PC-3 (cell line): ENCODE measurements around the gene CHRNB1. TPM values are rescaled to one million over a fixed set of nuclear protein-coding genes. Genes with fewer than 3 reads are reported as not detected.

Experiments used
- ATAC-seq: fragments of 200-7000 bp; cut with Tn5 transposase; 2 replicates; pipeline ENCODE4 v1.9.1; 2020; ENCODE audit warnings: mild to moderate bottlenecking, moderate library complexity
- BruUV-seq: library from RNA; stranded (reverse); fragments of 400-500 nt; replicated peaks from 2 replicates; lab custom pipeline; 2021; lab: Mats Ljungman, UMichigan
- CTCF ChIA-PET: fragments of 300-600 bp; sonication (Branson Sonifier 250); formaldehyde crosslinking; loops from one replicate; lab custom pipeline; 2022; ENCODE audit warnings: antibody characterized with exemption; lab: Charles Lee
- POLR2A ChIA-PET: fragments of 300-600 bp; sonication (Branson Sonifier 250); formaldehyde crosslinking; loops from one replicate; lab custom pipeline; 2022; ENCODE audit warnings: antibody characterized with exemption; ENCODE audit not compliant: unreplicated experiment; lab: Charles Lee
- DNase-seq: peaks from one replicate; pipeline ENCODE4 v3.0.0-alpha.2; 2015
- H2AFZ ChIP-seq: fragments of 300-600 bp; sonication (generic); 2 replicates; pipeline ENCODE4 v1.6.0; 2016; ENCODE audit warnings: antibody characterized with exemption, low read length
- H3F3A ChIP-seq: fragments of 300-600 bp; sonication (generic); one replicate; pipeline ENCODE4 v1.6.0; 2017; ENCODE audit warnings: antibody characterized with exemption, low read length, control low read depth, mild to moderate bottlenecking; ENCODE audit not compliant: unreplicated experiment
- H3K27ac ChIP-seq: fragments of 300-600 bp; sonication (generic); 2 replicates; pipeline ENCODE4 v1.5.1; 2016; ENCODE audit warnings: mild to moderate bottlenecking, low read length
- H3K27me3 ChIP-seq: fragments of 300-600 bp; sonication (generic); 2 replicates; pipeline ENCODE4 v1.6.1; 2016; ENCODE audit warnings: low read length, mixed read lengths
- H3K36me3 ChIP-seq: fragments of 300-600 bp; sonication (generic); 2 replicates; pipeline ENCODE4 v1.6.1; 2016; ENCODE audit warnings: low read depth, mixed run types, low read length, mixed read lengths
- H3K4me1 ChIP-seq: fragments of 300-600 bp; sonication (generic); 2 replicates; pipeline ENCODE4 v1.5.1; 2016; ENCODE audit warnings: low read length; ENCODE audit not compliant: insufficient read depth
- H3K4me2 ChIP-seq: fragments of 300-600 bp; sonication (generic); 2 replicates; pipeline ENCODE4 v1.6.0; 2016; ENCODE audit warnings: low read length
- H3K4me3 ChIP-seq: fragments of 300-600 bp; sonication (generic); 2 replicates; pipeline ENCODE4 v1.5.1; 2016; ENCODE audit warnings: mild to moderate bottlenecking, low read length, mixed read lengths
- H3K79me2 ChIP-seq: fragments of 300-600 bp; sonication (generic); 2 replicates; pipeline ENCODE4 v1.6.1; 2017; ENCODE audit warnings: low read length, mixed read lengths
- H3K9ac ChIP-seq: fragments of 300-600 bp; sonication (generic); 2 replicates; pipeline ENCODE4 v1.6.0; 2016; ENCODE audit warnings: mild to moderate bottlenecking, low read length
- H3K9me2 ChIP-seq: fragments of 300-600 bp; sonication (generic); replicated peaks from 2 replicates; pipeline ENCODE4 v1.6.1; 2016; ENCODE audit warnings: mixed run types, low read length, mixed read lengths
- H3K9me3 ChIP-seq: fragments of 300-600 bp; sonication (generic); 2 replicates; pipeline ENCODE4 v1.6.1; 2016; ENCODE audit warnings: low read length, mixed read lengths
- H4K20me1 ChIP-seq: fragments of 300-600 bp; sonication (generic); 2 replicates; pipeline ENCODE4 v1.6.1; 2016; ENCODE audit warnings: low read length, mixed read lengths
- CTCF ChIP-seq: fragments of 300-600 bp; sonication (generic); conservative IDR thresholded peaks from 2 replicates; pipeline ENCODE4 v1.5.1; 2017; ENCODE audit warnings: antibody characterized with exemption, low read depth, mild to moderate bottlenecking, low read length
- EZH2 ChIP-seq: fragments of 300-600 bp; sonication (generic); IDR thresholded peaks from one replicate; pipeline ENCODE4 v1.6.1; 2017; ENCODE audit warnings: antibody characterized with exemption, mild to moderate bottlenecking, low read length; ENCODE audit not compliant: unreplicated experiment
- EZH2phosphoT487 ChIP-seq: fragments of 300-600 bp; sonication (generic); IDR thresholded peaks from 2 replicates; pipeline ENCODE4 v1.6.1; 2018; ENCODE audit warnings: mild to moderate bottlenecking, antibody characterized with exemption, low read length, borderline replicate concordance
- intact Hi-C: fragments of 100-400 bp; cut with micrococcal nuclease; formaldehyde crosslinking; loops from 2 replicates; pipeline ENCODE4 v1.9.0; 2023
- total RNA-seq: library from RNA; depleted of rRNA; stranded (reverse); fragments of >200 nt; gene quantifications from 2 replicates; pipeline ENCODE4 v1.2.3, GENCODE V29; 2014

CHRNB1 gene
- total RNA-seq, 1 experiment from 2014 or later, result 2.1 TPM

GRCh38 chr17:7496470-7497183 lies 51.8 kb downstream of the CHRNB1 start:
- peaks cover 43% of the 10 kb centered on the region for H3K79me2 ChIP-seq
- no peak overlapping the region for H2AFZ ChIP-seq
- H4K20me1 ChIP-seq, result peaks cover 22% of the 10 kb centered on the region
- TSS peak; percentile 62 for BruUV-seq
- H3K36me3 ChIP-seq, result peaks cover 50% of the 10 kb centered on the region
- ChIA-PET POLR2A (no interaction called here), CTCF (no interaction called here)
- intact Hi-C loops, result no loop called here
- H3K9ac ChIP-seq, result no peak overlapping the region
- no peak overlapping the region for H3K4me2 ChIP-seq
- DNase-seq (no peak), ATAC-seq (no peak)
- no peaks in the 10 kb centered on the region for H3K9me2 ChIP-seq
- no peaks in the 10 kb centered on the region for H3K27me3 ChIP-seq
- H3K27ac ChIP-seq, result no peak overlapping the region
- no peaks in the 10 kb centered on the region for H3K4me1 ChIP-seq
- TF ChIP-seq CTCF (no peak), EZH2phosphoT487 (no peak), EZH2 (no peak)
- H3F3A ChIP-seq, result no peaks in the 10 kb centered on the region
- no peaks in the 10 kb centered on the region for H3K9me3 ChIP-seq
- no peak overlapping the region for H3K4me3 ChIP-seq

- H3K4me3 ChIP-seq, result no peak overlapping the region
- H3K4me2 ChIP-seq, result no peak overlapping the region
- no peak overlapping the region for H3K27ac ChIP-seq
- no peak overlapping the region for H3K9ac ChIP-seq
- no peaks in the 10 kb centered on the region for H3K27me3 ChIP-seq
- CTCF ChIA-PET, result no interaction called here
- TF ChIP-seq EZH2 (no peak), CTCF (no peak), EZH2phosphoT487 (no peak)
- ATAC-seq (no peak), DNase-seq (no peak)
- H3K9me3 ChIP-seq, result no peaks in the 10 kb centered on the region
- POLR2A ChIA-PET, result no interaction called here
- no peaks in the 10 kb centered on the region for H3F3A ChIP-seq
- intact Hi-C loops, result no loop called here
- no peak overlapping the region for H2AFZ ChIP-seq
- no peaks in the 10 kb centered on the region for H3K9me2 ChIP-seq
- H3K36me3 ChIP-seq, result peaks cover 52% of the 10 kb centered on the region
- H4K20me1 ChIP-seq, result peaks cover 17% of the 10 kb centered on the region
- BruUV-seq, result no TSS peak
- H3K79me2 ChIP-seq, result peaks cover 37% of the 10 kb centered on the region
- H3K4me1 ChIP-seq, result no peaks in the 10 kb centered on the region
These were observed 52.4 kb downstream of the CHRNB1 start for GRCh38 chr17:7497228-7497627.

GRCh38 chr17:7497636-7498035 lies 52.8 kb downstream of the CHRNB1 start:
- ATAC-seq, result no peak
- no peaks in the 10 kb centered on the region for H3K27me3 ChIP-seq
- no TSS peak for BruUV-seq
- POLR2A ChIA-PET, result no interaction called here
- no peak for DNase-seq
- no peaks in the 10 kb centered on the region for H3K9me2 ChIP-seq
- H3K27ac ChIP-seq, result no peak overlapping the region
- no peaks in the 10 kb centered on the region for H3F3A ChIP-seq
- H3K4me2 ChIP-seq, result no peak overlapping the region
- TF ChIP-seq CTCF (no peak), EZH2phosphoT487 (no peak), EZH2 (no peak)
- H3K9me3 ChIP-seq, result no peaks in the 10 kb centered on the region
- intact Hi-C loops, result no loop called here
- peaks cover 55% of the 10 kb centered on the region for H3K36me3 ChIP-seq
- H3K9ac ChIP-seq, result no peak overlapping the region
- CTCF ChIA-PET, result no interaction called here
- no peak overlapping the region for H2AFZ ChIP-seq
- peaks cover 15% of the 10 kb centered on the region for H4K20me1 ChIP-seq
- H3K79me2 ChIP-seq, result peaks cover 32% of the 10 kb centered on the region
- no peaks in the 10 kb centered on the region for H3K4me1 ChIP-seq
- H3K4me3 ChIP-seq, result no peak overlapping the region
